ENCODE measurements around the gene DMPK. TPM values are rescaled to one million over a fixed set of nuclear protein-coding genes. Genes with fewer than 3 reads are reported as not detected.

Gene DMPK
- total RNA-seq, 1 experiment from 2014 or later: 18.3 TPM

- no peaks in the 10 kb centered on the region for H3F3A ChIP-seq (ENCODE audit: low read length, unreplicated experiment)
- H3K4me1 ChIP-seq (ENCODE audit: insufficient read depth, low read length): no peaks in the 10 kb centered on the region
- H4K20me1 ChIP-seq (ENCODE audit: low read length): no peaks in the 10 kb centered on the region
- no TSS peak for BruUV-seq (replicated peaks)
- H3K4me2 ChIP-seq (ENCODE audit: low read length): no peak overlapping the region
- ATAC-seq (no peak), DNase-seq (no peak)
- ChIA-PET POLR2A (ENCODE audit: unreplicated experiment) (no interaction called here), CTCF (no interaction called here)
- no peak overlapping the region for H3K4me3 ChIP-seq (ENCODE audit: low read length)
- no peaks in the 10 kb centered on the region for H3K79me2 ChIP-seq (ENCODE audit: low read length)
- TF ChIP-seq EZH2 (IDR thresholded peaks at IDR 0.05; ENCODE audit: low read length, unreplicated experiment): no peak
- TF ChIP-seq CTCF (conservative IDR thresholded peaks at IDR 0.05; ENCODE audit: low read depth, low read length): no peak
- no peak for TF ChIP-seq EZH2phosphoT487 (IDR thresholded peaks at IDR 0.05; ENCODE audit: borderline replicate concordance, low read length)
- intact Hi-C loops (cut with micrococcal nuclease): no loop called here
- no peak overlapping the region for H3K27ac ChIP-seq (ENCODE audit: low read length)
- no peak overlapping the region for H3K9ac ChIP-seq (ENCODE audit: low read length)
- no peaks in the 10 kb centered on the region for H3K27me3 ChIP-seq (ENCODE audit: low read length)
- H3K36me3 ChIP-seq (ENCODE audit: low read depth, low read length): no peaks in the 10 kb centered on the region
- no peaks in the 10 kb centered on the region for H3K9me3 ChIP-seq (ENCODE audit: low read length)
- H3K9me2 ChIP-seq (replicated peaks; ENCODE audit: low read length): no peaks in the 10 kb centered on the region
- H2AFZ ChIP-seq (ENCODE audit: low read length): no peak overlapping the region
Measured at GRCh38 chr19:45758921-45759320, 23.4 kb downstream of the DMPK start.

- Histone ChIP-seq H3F3A (ENCODE audit: low read length, unreplicated experiment) (no peaks in the 10 kb centered on the region), H3K9me3 (ENCODE audit: low read length) (no peaks in the 10 kb centered on the region), H3K9me2 (replicated peaks; ENCODE audit: low read length) (no peaks in the 10 kb centered on the region), H3K36me3 (ENCODE audit: low read depth, low read length) (no peaks in the 10 kb centered on the region), H3K4me1 (ENCODE audit: insufficient read depth, low read length) (no peaks in the 10 kb centered on the region), H3K4me3 (ENCODE audit: low read length) (no peak overlapping the region), H3K27me3 (ENCODE audit: low read length) (no peaks in the 10 kb centered on the region), H3K27ac (ENCODE audit: low read length) (no peak overlapping the region), H4K20me1 (ENCODE audit: low read length) (no peaks in the 10 kb centered on the region), H3K4me2 (ENCODE audit: low read length) (no peak overlapping the region), H3K9ac (ENCODE audit: low read length) (no peak overlapping the region), H3K79me2 (ENCODE audit: low read length) (no peaks in the 10 kb centered on the region), H2AFZ (ENCODE audit: low read length) (no peak overlapping the region)
- BruUV-seq (replicated peaks): no TSS peak
- CTCF ChIA-PET: no interaction called here
- no peak for TF ChIP-seq CTCF (conservative IDR thresholded peaks at IDR 0.05; ENCODE audit: low read depth, low read length)
- no peak for TF ChIP-seq EZH2phosphoT487 (IDR thresholded peaks at IDR 0.05; ENCODE audit: borderline replicate concordance, low read length)
- TF ChIP-seq EZH2 (IDR thresholded peaks at IDR 0.05; ENCODE audit: low read length, unreplicated experiment): no peak
- DNase-seq (no peak), ATAC-seq (no peak)
- POLR2A ChIA-PET (ENCODE audit: unreplicated experiment): no interaction called here
- intact Hi-C loops (cut with micrococcal nuclease): no loop called here
Measured at GRCh38 chr19:45757695-45758094, 24.6 kb downstream of the DMPK start.

- no peak overlapping the region for H3K4me3 ChIP-seq (ENCODE audit: low read length)
- no peaks in the 10 kb centered on the region for H3F3A ChIP-seq (ENCODE audit: low read length, unreplicated experiment)
- TF ChIP-seq CTCF (conservative IDR thresholded peaks at IDR 0.05; ENCODE audit: low read depth, low read length) (no peak), EZH2 (IDR thresholded peaks at IDR 0.05; ENCODE audit: low read length, unreplicated experiment) (no peak), EZH2phosphoT487 (IDR thresholded peaks at IDR 0.05; ENCODE audit: borderline replicate concordance, low read length) (no peak)
- H3K9ac ChIP-seq (ENCODE audit: low read length): no peak overlapping the region
- no peak overlapping the region for H3K27ac ChIP-seq (ENCODE audit: low read length)
- H4K20me1 ChIP-seq (ENCODE audit: low read length): no peaks in the 10 kb centered on the region
- ChIA-PET CTCF (no interaction called here), POLR2A (ENCODE audit: unreplicated experiment) (no interaction called here)
- no peak overlapping the region for H3K4me2 ChIP-seq (ENCODE audit: low read length)
- no peaks in the 10 kb centered on the region for H3K36me3 ChIP-seq (ENCODE audit: low read depth, low read length)
- H2AFZ ChIP-seq (ENCODE audit: low read length): no peak overlapping the region
- H3K27me3 ChIP-seq (ENCODE audit: low read length): no peaks in the 10 kb centered on the region
- no peaks in the 10 kb centered on the region for H3K4me1 ChIP-seq (ENCODE audit: insufficient read depth, low read length)
- intact Hi-C loops (cut with micrococcal nuclease): no loop called here
- no peaks in the 10 kb centered on the region for H3K79me2 ChIP-seq (ENCODE audit: low read length)
- DNase-seq (no peak), ATAC-seq (no peak)
- no peaks in the 10 kb centered on the region for H3K9me2 ChIP-seq (replicated peaks; ENCODE audit: low read length)
- BruUV-seq (replicated peaks): no TSS peak
- no peaks in the 10 kb centered on the region for H3K9me3 ChIP-seq (ENCODE audit: low read length)
Measured at GRCh38 chr19:45754323-45754722, 28.0 kb downstream of the DMPK start.

Measured in PC-3 (cell line).